Endothelial cell of umbilical vein (primary cell): ENCODE results near the gene SRPX2. TPM values are rescaled to one million over a fixed set of nuclear protein-coding genes. Genes with fewer than 3 reads are reported as not detected.

ENCODE experiments used
- BruUV-seq: library from RNA; stranded (reverse); fragments of 400-500 nt; replicated peaks from 2 replicates; lab custom pipeline; 2021; lab: Mats Ljungman, UMichigan
- CTCF ChIA-PET: fragments of 300-600, 350-600 bp; sonication (Branson Sonifier 250); formaldehyde crosslinking; loops from one replicate; lab custom pipeline; 2021; ENCODE audit warnings: antibody characterized with exemption, inconsistent platforms; lab: Charles Lee
- POLR2A ChIA-PET: fragments of 300-600, 350-600 bp; sonication (Branson Sonifier 250); formaldehyde crosslinking; loops from one replicate; lab custom pipeline; 2021; ENCODE audit warnings: antibody characterized with exemption, inconsistent platforms; lab: Charles Lee
- DNase-seq: peaks from one replicate; pipeline ENCODE4 v3.0.0-alpha.2; 2011; ENCODE audit warnings: low read depth, low spot score
- FAIRE-seq: peaks from 2 replicates; lab custom pipeline; 2011; peaks lifted over from hg19 to GRCh38; lab: Jason Lieb, UNC
- H2AFZ ChIP-seq: 2 replicates; pipeline ENCODE4 v1.6.0; 2012; ENCODE audit warnings: low read depth, low read length, control low read depth, inconsistent platforms
- H3K27ac ChIP-seq: 2 replicates; pipeline ENCODE4 v1.5.1; 2011; ENCODE audit warnings: low read depth, mild to moderate bottlenecking, control low read depth, low read length, moderate library complexity; ENCODE audit not compliant: insufficient read depth
- H3K27me3 ChIP-seq, 2 experiments: 2 replicates each; pipeline versions ENCODE4 v1.6.0 to v1.6.1; 2011; ENCODE audit warnings: low read length in 2 of 2, mixed read lengths in 1 of 2; ENCODE audit not compliant: control insufficient read depth in 2 of 2, insufficient read depth in 2 of 2
- H3K36me3 ChIP-seq, 2 experiments: 2 replicates in 1 of 2; 3 replicates in 1 of 2; pipeline ENCODE4 v1.5.1; 2011; ENCODE audit warnings: low read length in 2 of 2, mild to moderate bottlenecking in 1 of 2, moderate library complexity in 1 of 2; ENCODE audit not compliant: control insufficient read depth in 2 of 2, insufficient read depth in 2 of 2; ENCODE audit errors: extremely low read depth in 1 of 2
- H3K4me1 ChIP-seq: 3 replicates; pipeline ENCODE4 v1.5.1; 2011; ENCODE audit warnings: mild to moderate bottlenecking, low read length; ENCODE audit not compliant: control insufficient read depth, insufficient read depth; ENCODE audit errors: extremely low read depth
- H3K4me2 ChIP-seq: 2 replicates; pipeline ENCODE4 v1.6.1; 2011; ENCODE audit warnings: low read length, control low read depth, mixed read lengths; ENCODE audit not compliant: insufficient read depth
- H3K4me3 ChIP-seq, 3 experiments: fragments of 200-600 bp in 1 of 3; sonication (generic), shearing (Covaris generic) in 1 of 3; replicated peaks in 1 of 3; 2 replicates each; pipeline ENCODE4 v1.5.1; 2011 to 2016; ENCODE audit warnings: control low read depth in 3 of 3, low read length in 3 of 3, mild to moderate bottlenecking in 2 of 3, inconsistent platforms in 1 of 3, low read depth in 1 of 3, moderate library complexity in 1 of 3; ENCODE audit not compliant: insufficient read depth in 1 of 3
- H3K79me2 ChIP-seq: 2 replicates; pipeline ENCODE4 v1.6.0; 2012; ENCODE audit warnings: low read length, inconsistent platforms; ENCODE audit not compliant: control insufficient read depth, insufficient read depth
- H3K9ac ChIP-seq: replicated peaks from 2 replicates; pipeline ENCODE3; 2011; ENCODE audit warnings: low read length, control low read depth; ENCODE audit not compliant: insufficient read depth; ENCODE audit errors: extremely low read depth
- H3K9me1 ChIP-seq: replicated peaks from 3 replicates; pipeline ENCODE4 v1.6.0; 2011; ENCODE audit warnings: mild to moderate bottlenecking, low read length; ENCODE audit not compliant: control insufficient read depth, insufficient read depth; ENCODE audit errors: extremely low read depth
- H3K9me3 ChIP-seq: replicated peaks from 2 replicates; pipeline ENCODE4 v1.5.1; 2012; ENCODE audit warnings: low read length, inconsistent platforms; ENCODE audit not compliant: control insufficient read depth, insufficient read depth
- H4K20me1 ChIP-seq: replicated peaks from 2 replicates; pipeline ENCODE3; 2011; ENCODE audit warnings: mild to moderate bottlenecking, low read length; ENCODE audit not compliant: control insufficient read depth, insufficient read depth; ENCODE audit errors: extremely low read depth
- EZH2 ChIP-seq: IDR thresholded peaks from 2 replicates; pipeline ENCODE4 v1.6.1; 2012; ENCODE audit warnings: borderline replicate concordance, low read depth, mild to moderate bottlenecking, moderate library complexity, low read length, inconsistent platforms; ENCODE audit not compliant: severe bottlenecking
- FOS ChIP-seq: IDR thresholded peaks from 2 replicates; pipeline ENCODE4 v1.6.1; 2011; ENCODE audit warnings: mild to moderate bottlenecking, low read length, moderate library complexity, borderline replicate concordance; ENCODE audit not compliant: insufficient read depth
- GATA2 ChIP-seq: IDR thresholded peaks from 2 replicates; pipeline ENCODE4 v1.7.0; 2011; ENCODE audit warnings: low read depth, mild to moderate bottlenecking, moderate library complexity, mixed read lengths, low read length; ENCODE audit not compliant: insufficient read length, insufficient read depth
- JUN ChIP-seq: IDR thresholded peaks from 2 replicates; pipeline ENCODE4 v1.6.1; 2011; ENCODE audit warnings: borderline replicate concordance, low read depth; ENCODE audit not compliant: insufficient read length, insufficient read depth
- MYC ChIP-seq: IDR thresholded peaks from one replicate; pipeline ENCODE4 v1.6.1; 2011; ENCODE audit warnings: mild to moderate bottlenecking, low read depth, low read length
- POLR2A ChIP-seq: IDR thresholded peaks from 2 replicates; pipeline ENCODE4 v1.6.1; 2012; ENCODE audit warnings: low read depth, mild to moderate bottlenecking, control low read depth, low read length
- POLR2AphosphoS5 ChIP-seq: IDR thresholded peaks from 2 replicates; pipeline ENCODE4 v1.6.1; 2012; ENCODE audit warnings: low read depth, mild to moderate bottlenecking, control low read depth, low read length, moderate library complexity; ENCODE audit not compliant: insufficient read depth
- dilution Hi-C: fragments of 300-500 bp; cut with MboI; formaldehyde crosslinking; loops from one replicate; pipeline ENCODE4 v1.15.0; 2019; ENCODE audit warnings: low sequenced_read_pairs; ENCODE audit not compliant: extremely low pct_ligation_motif_present
- intact Hi-C: fragments of 100-400 bp; cut with micrococcal nuclease; formaldehyde crosslinking; loops from one replicate; pipeline ENCODE4 v1.10.0; 2022
- polyA plus RNA-seq, 4 experiments: library from polyadenylated mRNA; depleted of rRNA in 3 of 4; stranded (reverse) in 3 of 4; unstranded in 1 of 4; fragments of >200 nt; gene quantifications; 2 replicates each; pipeline versions ENCODE4 v1.2.1 to v1.2.3, GENCODE V29; 2011 to 2012; ENCODE audit warnings: missing spikeins in 1 of 4
- total RNA-seq: library from RNA; stranded (reverse); gene quantifications from 2 replicates; pipeline ENCODE4 v1.2.3, GENCODE V29; 2021
- TF ChIP-seq, protein P1 (sequence below): IDR thresholded peaks from 2 replicates; pipeline ENCODE4 v1.6.1; 2011; ENCODE audit not compliant: insufficient read depth, insufficient read length
- TF ChIP-seq, protein P2 (sequence below), 2 donors: IDR thresholded peaks; 1 replicate in 1 of 2; 2 replicates in 1 of 2; pipeline ENCODE4 v1.5.1; 2011; ENCODE audit warnings: low read length in 2 of 2, mild to moderate bottlenecking in 2 of 2, moderate library complexity in 2 of 2, control low read depth in 1 of 2, inconsistent platforms in 1 of 2, low read depth in 1 of 2; ENCODE audit not compliant: insufficient read depth in 1 of 2; ENCODE audit errors: extremely low read depth in 1 of 2

The SRPX2 gene
- total and polyA plus RNA-seq, 2 donors (not counting 3 experiments of a cell fraction or from before 2014, with no cell fraction given): 124 to 265 TPM

DNA sequence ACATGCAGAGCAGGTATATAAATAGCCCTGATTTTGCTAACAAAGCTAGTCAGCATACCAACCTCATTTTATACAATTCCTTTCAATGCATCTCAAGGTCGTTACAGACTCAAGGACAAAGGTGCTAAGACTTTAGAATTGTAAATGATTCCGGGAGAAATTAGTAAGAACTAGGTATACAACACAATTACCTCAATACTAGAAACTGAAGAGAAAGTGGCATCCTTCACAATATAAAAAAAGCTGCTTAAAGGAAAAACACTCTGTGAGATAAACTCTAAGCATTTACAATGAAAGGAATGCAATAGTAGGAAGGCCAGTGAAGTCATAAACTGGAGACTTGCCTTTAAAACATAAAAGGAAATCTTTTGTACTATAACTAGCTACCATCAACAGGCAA lies 47.4 kb upstream of the SRPX2 start:
- DNase-seq (no peak), FAIRE-seq (no peak)
- no peaks in the 10 kb centered on the region for H4K20me1 ChIP-seq
- H3K4me2 ChIP-seq: no peak overlapping the region
- dilution Hi-C loops (no loop called here), intact Hi-C loops (no loop called here)
- peaks cover 0 to 2% of the 10 kb centered on the region in 2 experiments for H3K27me3 ChIP-seq
- CTCF ChIA-PET: no interaction called here
- TF ChIP-seq, protein P1, sequence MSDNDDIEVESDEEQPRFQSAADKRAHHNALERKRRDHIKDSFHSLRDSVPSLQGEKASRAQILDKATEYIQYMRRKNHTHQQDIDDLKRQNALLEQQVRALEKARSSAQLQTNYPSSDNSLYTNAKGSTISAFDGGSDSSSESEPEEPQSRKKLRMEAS: no peak
- no peak for TF ChIP-seq JUN
- no peak for TF ChIP-seq MYC
- TF ChIP-seq GATA2: no peak
- TF ChIP-seq EZH2: no peak
- TF ChIP-seq FOS: no peak
- no peak overlapping the region for H3K4me3 ChIP-seq
- H3K36me3 ChIP-seq: no peaks in the 10 kb centered on the region
- no peak overlapping the region for H3K9ac ChIP-seq
- no peak overlapping the region for H3K27ac ChIP-seq
- no peaks in the 10 kb centered on the region for H3K79me2 ChIP-seq
- no TSS peak for BruUV-seq
- no peaks in the 10 kb centered on the region for H3K4me1 ChIP-seq
- H3K9me1 ChIP-seq: no peaks in the 10 kb centered on the region
- no peak overlapping the region for H2AFZ ChIP-seq
- POLR2A ChIA-PET: no interaction called here
- no peaks in the 10 kb centered on the region for H3K9me3 ChIP-seq

DNA sequence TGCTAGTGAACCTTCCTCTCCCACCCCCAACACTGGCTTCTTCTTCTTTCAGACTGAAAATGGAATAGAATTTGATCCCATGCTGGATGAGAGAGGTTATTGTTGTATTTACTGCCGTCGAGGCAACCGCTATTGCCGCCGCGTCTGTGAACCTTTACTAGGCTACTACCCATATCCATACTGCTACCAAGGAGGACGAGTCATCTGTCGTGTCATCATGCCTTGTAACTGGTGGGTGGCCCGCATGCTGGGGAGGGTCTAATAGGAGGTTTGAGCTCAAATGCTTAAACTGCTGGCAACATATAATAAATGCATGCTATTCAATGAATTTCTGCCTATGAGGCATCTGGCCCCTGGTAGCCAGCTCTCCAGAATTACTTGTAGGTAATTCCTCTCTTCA lies 44.5 kb upstream of the SRPX2 start:
- Histone ChIP-seq H3K9me3 (no peaks in the 10 kb centered on the region), H2AFZ (no peak overlapping the region), H3K9me1 (no peaks in the 10 kb centered on the region), H4K20me1 (no peaks in the 10 kb centered on the region), H3K4me2 (no peak overlapping the region), H3K9ac (no peak overlapping the region), H3K27me3 (peaks cover 0 to 2% of the 10 kb centered on the region in 2 experiments), H3K27ac (no peak overlapping the region), H3K36me3 (no peaks in the 10 kb centered on the region), H3K4me1 (no peaks in the 10 kb centered on the region), H3K79me2 (no peaks in the 10 kb centered on the region), H3K4me3 (no peak overlapping the region)
- dilution Hi-C loops (no loop called here), intact Hi-C loops (no loop called here)
- no TSS peak for BruUV-seq
- TF ChIP-seq POLR2A (no peak), MYC (no peak), POLR2AphosphoS5 (no peak), EZH2 (no peak), FOS (no peak), GATA2 (no peak), JUN (no peak)
- TF ChIP-seq, protein P2, sequence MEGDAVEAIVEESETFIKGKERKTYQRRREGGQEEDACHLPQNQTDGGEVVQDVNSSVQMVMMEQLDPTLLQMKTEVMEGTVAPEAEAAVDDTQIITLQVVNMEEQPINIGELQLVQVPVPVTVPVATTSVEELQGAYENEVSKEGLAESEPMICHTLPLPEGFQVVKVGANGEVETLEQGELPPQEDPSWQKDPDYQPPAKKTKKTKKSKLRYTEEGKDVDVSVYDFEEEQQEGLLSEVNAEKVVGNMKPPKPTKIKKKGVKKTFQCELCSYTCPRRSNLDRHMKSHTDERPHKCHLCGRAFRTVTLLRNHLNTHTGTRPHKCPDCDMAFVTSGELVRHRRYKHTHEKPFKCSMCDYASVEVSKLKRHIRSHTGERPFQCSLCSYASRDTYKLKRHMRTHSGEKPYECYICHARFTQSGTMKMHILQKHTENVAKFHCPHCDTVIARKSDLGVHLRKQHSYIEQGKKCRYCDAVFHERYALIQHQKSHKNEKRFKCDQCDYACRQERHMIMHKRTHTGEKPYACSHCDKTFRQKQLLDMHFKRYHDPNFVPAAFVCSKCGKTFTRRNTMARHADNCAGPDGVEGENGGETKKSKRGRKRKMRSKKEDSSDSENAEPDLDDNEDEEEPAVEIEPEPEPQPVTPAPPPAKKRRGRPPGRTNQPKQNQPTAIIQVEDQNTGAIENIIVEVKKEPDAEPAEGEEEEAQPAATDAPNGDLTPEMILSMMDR (IDR thresholded peaks at IDR 0.05; ENCODE audit: extremely low read depth in 1 of 2, insufficient read depth in 1 of 2, low read depth in 1 of 2, low read length in 2 of 2): no peak
- TF ChIP-seq, protein P1: no peak
- ChIA-PET CTCF (no interaction called here), POLR2A (no interaction called here)
- no peak for DNase-seq
- FAIRE-seq: no peak
